ENCODE results near the gene MYZAP.

DNA sequence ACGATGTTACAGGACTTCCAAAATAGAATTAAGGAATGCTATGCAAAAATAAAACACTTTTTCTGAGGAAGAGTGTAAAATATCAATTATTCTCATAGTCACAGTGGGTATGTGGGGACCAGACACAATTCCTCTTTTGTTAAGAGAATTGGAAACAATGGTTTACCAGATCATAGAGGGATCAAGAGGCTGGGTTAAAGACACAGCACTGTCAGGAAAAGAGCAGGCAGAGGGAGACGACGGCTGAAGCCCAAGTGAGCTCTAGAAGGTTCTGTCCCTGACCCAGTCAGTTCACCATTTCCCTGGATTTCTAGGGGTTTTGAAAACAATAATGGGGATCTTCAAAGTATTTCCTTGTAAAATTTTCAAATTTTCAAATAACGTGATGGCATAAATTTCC, 60.8 kb downstream of the MYZAP start:
- no peak for TF ChIP-seq BHLHE40 (IDR thresholded peaks at IDR 0.05; ENCODE audit: low read depth, low read length)
- TF ChIP-seq POLR2A (IDR thresholded peaks at IDR 0.05; ENCODE audit: low read depth, low read length) = no peak
